RPMI8226 (cell line): Measurements from ENCODE around the gene SLC9A2.
A peak's percentile ranks its signal among the peaks of the same experiment; 100 is the strongest.

Experiments used
- DNase-seq: peaks from one replicate; pipeline ENCODE4 v3.0.0-alpha.2; 2015

SLC9A2 gene

DNA sequence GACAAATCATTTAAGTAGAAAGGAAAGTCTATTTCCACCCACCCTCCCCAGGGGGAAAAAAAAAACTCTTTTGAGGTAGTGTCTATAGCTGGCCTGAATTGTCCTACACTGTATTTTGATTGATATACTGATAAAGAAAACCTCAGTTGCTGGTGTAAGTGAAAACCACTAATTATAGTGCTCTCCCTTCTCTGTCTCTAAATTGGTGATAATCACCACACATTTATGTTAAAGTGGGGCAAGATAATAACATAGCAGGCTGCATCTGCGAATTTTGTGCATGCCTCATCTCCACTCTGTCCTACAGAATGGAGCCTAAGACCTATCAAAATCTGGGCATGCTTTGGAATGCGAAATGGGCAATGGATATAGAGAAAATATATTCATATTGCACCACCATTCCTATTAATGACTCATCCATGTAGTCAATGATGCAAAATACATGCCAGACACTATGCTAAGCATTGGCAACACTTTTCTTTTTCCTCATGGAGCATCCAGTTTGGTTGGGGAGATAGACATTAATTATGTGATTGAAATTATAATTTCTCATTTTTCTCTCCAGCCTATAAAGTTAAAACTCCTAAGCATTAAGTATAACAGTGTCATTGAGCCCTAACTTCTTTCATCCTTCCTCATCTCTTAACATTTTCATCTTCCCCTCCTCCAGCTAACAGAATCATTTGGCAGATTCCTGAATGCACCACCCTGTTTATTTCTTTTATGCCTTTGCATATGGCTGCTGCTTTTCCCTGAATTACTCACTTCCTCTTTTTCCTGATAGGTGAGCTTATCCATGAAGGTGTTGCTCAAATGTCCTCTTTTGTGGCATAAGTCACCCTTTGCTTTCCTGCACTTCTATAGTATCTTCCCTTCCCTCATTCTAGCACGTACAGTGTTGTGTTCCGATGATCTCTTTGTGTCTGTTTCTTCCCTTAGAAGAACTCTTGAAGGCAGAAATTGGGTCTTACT is 58.2 kb downstream of the SLC9A2 start:
- peak; percentile 17 for DNase-seq

DNA sequence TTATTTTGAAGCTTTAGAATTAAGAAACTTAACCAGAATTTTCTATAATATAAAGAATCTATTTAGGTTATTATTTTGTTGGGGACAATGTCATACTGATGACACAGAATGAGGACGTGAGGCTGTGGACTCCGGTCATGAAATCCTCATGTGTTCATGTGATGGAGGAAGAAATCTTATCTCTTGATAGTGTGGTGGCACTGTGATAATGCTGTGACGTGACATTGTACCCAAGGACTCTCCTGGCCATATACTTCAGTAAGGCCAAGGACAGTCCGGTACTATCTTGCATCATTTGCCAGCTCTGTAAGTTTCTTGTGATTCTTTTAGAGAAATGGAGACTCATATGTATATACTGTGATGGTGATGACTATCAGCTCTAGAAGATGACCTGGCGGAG is 59.1 kb downstream of the SLC9A2 start:
- no peak for DNase-seq

DNA sequence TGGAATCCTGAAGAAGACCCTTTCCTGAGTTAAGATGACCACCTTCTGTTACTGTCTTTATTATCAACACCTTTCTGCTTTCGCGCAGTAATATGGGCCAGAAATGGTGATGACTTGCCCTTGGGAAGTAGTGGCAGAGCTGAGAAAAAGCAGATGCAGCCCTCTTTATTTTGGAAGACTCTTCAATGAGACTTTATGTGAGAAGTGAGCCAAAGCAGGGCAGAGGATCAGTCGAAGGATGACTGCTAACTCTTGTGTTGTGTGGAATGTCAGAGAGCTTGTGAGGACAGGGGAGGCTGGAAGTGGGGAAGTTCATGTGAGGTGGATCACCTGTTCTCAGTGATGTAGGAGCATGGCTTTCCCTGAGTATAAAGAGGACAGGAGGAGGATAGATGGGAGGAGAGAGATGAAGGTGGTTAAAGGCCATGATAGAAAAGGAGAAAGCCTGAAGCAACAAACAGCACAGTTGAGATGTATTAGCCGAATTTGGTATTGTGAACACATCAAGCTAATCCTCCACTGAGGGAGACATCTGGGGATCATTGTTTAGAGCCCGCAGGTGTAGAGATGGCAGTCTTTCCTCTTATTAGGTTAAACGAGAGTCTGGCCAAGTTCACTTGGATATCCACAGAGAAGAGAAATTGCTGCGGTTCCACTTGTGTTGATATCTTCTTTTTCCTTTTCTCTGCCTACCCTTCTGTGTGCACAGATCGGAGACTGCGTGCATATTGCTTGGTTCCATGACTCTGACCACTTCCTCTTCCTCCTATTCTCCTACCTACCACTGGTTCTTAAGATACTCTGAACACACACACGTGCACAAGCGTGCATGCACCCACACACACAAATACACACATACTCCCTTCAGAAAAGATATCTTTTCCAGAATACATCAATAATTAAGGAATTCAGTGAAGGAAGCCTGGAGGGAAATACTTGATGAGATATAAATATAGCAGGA is 67.4 kb downstream of the SLC9A2 start:
- DNase-seq: no peak

DNA sequence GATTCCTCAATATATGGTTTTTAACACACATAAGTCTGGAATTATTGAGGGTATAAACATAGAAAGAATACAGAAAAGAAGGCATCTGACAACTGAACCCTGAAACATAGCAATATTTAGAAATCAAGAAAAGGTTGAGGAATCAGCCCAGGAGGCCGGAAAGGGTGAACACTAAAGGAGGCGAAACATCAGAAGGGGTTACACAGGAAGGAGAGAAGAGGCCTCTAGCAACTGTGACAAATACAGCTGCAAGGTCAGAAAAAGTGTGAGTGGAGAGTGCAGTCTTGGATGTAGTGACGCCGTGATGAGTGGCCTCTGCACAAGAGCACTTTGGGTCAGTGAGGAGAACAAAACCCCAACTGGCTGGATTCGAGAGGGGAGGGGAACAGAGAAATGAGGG is 70.7 kb downstream of the SLC9A2 start:
- DNase-seq: no peak

DNA sequence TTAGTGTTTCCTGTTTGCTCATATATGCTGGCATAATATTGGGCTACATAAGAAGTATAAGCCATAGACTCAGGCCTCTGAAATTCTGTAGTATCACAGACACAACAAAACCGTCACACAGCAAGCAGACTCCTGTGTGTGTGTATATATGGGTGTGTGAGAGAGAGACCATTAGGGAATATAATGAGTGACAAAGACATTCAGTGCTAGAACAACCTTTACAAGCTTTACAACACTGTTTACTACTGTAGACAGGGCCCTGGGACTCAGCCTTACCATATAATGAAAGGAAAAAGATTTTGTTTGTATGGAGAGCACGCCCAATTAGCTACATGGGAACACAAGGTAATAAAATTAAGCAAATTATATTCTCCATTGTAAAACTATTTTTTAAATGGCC is 77.1 kb downstream of the SLC9A2 start:
- DNase-seq: no peak

DNA sequence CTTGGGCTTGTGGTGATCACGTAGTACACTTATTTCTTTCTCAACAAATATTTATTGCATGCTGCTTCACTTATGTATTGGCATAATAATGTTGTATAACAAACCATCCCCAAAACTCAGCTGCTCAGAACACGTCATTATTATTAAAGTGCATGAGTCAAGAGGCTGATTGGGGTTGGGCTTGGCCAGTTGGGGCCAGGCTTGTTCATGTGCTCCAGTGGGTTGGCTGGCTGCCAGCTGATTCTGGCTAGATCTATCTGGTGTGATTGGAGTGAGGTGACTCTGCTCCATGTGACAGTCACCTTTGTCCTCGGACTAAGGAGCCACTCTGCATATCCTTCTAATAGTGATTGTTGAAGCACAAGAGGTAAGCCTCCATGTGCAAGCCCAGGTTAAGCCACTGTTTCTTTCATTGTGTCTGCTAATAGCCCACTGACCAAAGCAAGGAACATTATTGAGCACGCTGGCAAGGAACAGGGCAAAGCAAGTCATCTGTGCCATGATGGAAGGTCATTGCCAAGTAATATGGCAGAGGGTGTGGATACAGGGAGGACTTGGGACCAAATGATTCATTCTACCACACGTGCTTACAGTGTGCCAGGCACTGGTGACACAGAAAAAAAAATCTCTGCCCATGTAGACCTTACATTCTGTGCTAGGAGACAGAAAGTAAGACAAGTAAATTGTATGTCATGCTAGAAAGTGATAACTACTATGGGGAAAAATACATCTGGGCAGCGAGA is 79.2 kb downstream of the SLC9A2 start:
- DNase-seq: peak; percentile 14

DNA sequence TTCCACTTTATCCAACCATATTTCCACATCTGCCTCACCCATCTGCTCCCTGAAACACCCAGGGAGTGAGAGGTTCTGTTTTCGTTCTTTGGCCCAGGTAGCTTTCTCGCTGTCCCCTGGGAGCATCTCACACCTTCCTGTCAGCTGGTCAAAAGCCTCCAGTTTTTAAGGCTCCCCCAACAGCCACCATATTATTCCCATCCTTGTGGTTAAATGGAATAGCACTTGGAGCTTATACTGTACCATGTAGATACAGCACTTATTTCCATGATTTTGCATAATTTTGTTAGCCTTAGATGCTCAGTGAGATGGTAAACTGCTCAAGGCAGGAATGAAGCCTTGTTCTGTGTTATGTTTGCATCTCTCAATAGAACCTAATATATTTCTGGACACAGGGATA is 84.0 kb downstream of the SLC9A2 start:
- no peak for DNase-seq

DNA sequence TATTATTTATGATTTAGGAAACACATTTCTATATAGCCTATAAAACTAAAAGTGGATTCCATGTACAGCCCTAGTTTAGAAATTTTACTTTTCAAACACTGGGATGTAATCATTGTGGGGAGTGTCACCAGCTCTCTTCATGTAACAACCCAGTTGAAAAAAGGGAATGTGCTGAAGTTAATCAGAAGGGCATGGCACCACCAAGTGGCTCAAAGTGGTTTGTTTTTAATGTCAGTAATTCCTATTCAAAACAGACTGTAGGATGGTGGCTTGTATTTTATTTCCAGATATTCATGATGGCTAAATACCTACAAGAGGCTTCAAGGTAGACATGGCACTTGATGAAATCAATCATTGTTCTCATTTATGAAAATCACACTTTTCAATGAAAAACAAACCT is 84.4 kb downstream of the SLC9A2 start:
- DNase-seq: peak; percentile 23

DNA sequence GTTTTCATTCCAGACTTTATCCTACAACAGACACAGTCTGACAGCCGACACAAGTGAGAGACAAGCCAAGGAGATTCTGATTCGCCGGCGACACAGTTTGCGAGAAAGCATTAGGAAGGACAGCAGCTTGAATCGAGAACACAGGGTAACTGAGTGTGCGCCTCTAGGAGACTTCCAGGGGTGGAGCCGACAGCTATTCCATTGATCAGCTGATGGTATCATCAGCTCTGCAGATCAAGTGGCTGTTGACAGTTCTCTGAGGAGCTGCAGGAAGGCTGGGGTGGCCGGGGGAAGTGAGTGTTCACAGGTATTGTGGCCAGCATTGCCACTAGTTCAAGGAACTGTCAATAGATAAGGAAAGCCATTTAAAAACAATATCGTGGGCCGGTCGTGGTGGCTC is 85.2 kb downstream of the SLC9A2 start:
- no peak for DNase-seq

DNA sequence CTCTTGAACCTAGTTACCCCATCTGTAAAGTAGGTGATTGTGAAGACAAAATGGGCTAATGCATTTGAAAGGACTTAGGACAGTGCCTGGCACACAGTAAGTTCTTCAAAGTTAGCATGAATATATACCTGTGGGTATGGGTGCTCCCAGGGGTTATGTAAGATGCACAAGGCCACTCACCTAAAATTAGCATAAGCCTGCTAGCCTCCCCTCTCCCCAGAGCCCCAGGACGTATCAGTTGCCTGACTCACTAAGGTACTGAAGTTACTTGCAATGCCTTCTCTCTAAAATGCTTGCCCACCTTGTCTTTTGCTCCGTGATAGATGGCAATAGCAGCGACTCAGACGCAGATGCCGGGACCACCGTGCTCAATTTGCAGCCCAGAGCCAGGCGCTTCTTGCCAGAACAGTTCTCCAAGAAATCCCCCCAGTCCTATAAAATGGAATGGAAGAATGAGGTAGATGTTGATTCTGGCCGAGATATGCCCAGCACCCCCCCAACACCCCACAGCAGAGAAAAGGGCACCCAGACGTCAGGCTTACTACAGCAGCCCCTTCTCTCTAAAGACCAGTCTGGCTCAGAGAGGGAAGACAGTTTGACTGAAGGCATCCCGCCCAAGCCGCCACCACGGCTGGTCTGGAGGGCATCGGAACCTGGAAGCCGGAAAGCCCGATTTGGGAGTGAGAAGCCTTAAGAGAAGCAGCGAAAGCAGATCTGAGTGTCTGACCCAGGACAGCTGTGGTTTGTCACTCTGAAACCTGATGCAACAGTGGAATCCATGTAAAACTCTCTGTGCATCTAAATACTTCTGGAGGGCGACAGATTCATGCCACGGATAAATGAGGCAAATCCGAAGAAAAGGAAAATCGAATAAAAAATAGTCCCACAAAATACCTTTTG is 88.7 kb downstream of the SLC9A2 start:
- DNase-seq: no peak

DNA sequence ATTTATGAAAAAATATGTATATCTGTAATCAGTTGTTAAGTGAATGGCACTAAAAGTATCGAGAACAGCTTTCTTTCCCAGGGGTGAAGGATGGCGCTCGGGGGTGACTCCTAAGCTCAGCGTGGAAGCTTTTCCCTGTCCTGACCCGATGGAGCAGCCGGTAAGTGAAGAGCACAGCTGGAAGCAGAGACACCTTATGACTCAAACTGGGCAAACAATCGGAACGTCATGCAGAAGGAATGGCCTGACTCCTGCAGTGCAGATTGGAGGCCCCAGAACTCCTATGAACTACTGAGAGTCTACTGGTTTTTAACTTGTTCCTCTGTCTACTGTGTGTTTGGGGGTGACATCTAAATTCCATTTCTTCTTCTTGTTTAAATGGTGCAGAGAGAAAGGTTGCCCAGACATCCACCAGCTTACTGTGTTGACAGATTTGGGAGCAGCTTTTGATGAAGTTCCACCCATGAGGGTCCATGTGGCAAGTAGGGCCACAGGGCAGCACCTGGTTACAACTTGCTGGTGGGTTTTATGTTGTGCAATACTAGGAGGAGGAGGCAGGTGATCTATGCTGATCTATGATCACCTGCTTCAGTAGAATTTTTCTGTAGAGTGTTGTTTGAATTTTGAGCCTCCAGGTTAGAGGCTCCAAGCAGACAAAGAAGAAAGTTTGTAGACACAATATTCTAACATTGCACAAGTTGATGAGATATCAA is 89.7 kb downstream of the SLC9A2 start:
- no peak for DNase-seq

DNA sequence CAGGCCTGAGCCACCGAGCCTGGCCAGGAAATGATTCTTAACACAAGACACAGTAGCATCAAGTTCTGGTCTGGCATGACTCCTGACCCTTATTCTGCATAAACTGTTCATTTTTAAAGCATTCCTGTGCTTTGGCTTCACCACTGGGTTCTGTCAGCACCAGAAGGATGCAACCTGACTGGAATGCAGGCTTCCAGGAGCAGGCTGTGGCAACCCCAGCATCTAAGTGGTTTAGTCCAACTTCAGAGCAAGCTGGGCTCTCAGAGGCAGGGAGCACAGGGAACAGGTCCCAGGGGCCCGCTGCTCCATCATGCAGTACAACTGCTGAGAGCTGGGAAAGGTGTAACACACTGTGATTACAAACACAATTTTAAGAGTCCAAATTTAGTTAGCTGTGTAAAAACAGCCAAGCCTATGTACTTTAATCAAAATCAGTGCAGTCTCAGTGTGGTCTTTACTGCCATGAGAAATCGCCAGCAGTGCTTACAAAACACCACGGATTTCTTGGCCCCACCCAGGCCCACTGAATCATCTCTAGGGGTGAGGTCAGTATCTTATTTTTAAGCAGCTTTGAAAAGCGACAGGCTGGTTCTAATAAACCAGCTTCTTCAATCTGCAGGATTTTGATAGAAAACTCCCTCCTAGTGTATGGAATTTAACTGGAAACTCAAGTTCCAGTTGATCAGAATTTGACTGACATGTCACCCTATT is 98.1 kb downstream of the SLC9A2 start:
- no peak for DNase-seq

DNA sequence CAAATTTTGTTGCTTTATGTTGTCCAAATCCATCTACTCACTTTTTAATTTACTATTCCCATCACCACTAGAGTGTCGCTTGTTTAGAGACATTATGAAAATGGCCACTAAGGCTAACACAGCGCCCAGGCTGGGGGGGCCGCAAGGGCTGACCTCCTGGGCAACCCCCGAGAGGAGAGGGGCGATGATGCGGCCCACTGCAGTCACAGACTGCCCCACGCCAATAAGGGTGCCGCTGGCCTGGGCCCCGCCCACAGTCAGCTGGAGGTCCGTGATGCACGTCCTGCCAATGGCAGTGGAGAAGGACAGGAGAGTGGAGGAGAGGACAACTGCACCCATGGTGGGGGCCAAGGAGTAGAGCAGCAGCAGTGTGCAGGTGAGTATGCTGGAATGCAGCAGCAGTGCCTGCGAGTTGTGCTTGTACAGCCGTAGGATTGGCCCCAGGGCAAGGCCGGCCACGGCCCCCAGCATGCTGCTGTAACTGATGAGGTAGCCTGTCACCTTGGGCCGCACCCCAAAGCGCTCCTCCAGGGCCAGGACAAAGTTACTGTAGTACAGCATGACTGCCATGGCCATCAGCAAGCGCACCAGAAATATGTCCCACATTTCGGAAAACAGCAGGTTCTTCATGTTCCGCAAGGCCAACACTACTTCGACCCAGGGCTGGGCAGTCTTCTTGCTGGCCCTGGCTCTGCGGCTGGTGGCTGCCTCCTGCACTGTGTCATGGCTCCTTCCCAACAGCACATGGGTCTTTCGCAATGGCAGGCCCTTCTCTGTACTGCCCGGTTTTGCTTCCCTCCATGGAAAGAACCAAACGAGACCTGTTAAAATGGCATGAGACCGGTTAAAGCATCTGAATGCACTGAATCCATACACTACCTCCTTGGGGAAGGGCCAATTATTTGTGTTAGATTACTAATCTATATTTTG is 99.3 kb downstream of the SLC9A2 start:
- no peak for DNase-seq

DNA sequence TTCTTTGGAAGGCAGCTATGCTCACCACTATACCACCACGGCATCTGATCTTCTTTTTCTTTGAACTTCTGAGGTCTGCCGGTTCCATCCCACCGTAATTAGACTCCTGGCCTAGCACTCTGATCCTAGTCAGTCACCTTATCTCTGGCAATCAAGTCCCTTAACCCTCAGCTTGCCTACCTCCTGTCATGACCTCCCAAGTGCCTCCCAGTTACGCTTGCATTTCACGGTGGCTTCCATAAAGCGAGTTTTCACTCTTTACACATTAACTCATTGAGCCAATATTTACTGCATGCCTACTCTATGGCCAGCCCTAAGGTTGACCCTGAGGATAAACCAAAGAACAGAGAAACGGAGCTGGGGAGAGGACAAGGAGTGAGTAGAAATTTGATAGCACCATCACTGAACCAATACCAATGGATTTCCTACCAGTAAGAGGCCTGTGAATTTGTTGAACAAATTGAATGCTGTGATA is 104.7 kb downstream of the SLC9A2 start:
- DNase-seq: no peak

DNA sequence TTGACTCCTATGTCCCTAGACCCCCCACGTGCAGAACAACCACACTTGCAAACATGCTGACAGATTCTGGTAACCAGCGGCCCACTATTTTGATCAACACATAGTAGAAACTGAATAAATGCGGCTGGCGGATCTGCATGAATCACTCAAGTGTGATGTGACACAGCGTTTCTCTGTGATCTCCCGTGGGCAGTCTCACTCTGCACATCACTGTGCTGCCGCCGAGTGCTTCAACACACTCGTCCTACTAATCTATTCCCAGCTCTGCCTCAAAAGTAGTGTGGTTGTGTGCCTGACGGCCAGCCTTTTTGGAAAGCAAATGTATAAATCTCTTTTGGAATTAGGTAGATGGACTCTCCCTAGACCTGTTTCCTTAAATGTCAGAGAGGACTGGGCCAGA is 105.2 kb downstream of the SLC9A2 start:
- DNase-seq: no peak

DNA sequence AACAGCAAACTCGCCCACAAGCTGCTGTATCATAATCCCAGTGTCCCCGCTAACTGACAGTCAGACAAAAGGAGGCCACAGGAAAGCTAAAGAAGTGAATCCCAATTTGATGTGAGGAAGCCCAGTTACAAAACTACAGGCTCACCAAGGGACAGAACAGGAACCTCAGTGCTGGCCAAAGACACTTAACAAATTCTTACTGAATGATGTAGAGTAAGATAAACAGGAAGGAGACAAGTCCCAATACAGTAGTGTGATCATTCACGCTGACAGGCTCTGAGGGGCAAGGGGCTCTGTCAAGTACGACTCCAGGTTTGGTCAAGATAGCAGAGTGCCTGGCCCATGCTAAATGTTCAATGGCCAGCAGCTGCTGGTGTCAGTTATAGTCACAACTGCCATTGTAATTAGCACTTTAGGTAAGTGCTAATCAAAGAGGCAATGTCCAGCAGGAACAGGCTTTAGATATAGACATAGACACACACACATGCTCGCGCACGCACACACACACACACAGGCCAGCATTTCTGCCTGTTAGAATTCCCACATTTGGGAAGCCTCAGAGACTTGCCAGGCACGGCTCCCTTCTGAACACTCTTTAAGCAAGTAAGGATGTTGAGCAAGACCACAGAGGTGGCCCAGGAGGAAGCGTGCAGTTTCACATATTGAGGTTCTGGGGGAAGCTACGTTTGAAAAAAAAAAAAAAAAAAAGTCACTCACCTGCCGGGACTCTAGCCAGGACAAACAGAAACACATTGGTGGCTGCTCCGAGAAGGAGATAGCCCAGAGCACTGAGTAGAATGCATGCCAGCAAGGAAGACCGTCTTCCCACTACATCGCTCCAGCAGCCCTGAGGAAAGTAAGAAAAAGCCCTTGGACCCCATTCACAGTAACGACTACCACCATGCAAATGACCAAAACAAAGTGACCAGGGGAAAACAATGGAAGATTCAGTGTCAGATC is 107.1 kb downstream of the SLC9A2 start:
- DNase-seq: no peak

DNA sequence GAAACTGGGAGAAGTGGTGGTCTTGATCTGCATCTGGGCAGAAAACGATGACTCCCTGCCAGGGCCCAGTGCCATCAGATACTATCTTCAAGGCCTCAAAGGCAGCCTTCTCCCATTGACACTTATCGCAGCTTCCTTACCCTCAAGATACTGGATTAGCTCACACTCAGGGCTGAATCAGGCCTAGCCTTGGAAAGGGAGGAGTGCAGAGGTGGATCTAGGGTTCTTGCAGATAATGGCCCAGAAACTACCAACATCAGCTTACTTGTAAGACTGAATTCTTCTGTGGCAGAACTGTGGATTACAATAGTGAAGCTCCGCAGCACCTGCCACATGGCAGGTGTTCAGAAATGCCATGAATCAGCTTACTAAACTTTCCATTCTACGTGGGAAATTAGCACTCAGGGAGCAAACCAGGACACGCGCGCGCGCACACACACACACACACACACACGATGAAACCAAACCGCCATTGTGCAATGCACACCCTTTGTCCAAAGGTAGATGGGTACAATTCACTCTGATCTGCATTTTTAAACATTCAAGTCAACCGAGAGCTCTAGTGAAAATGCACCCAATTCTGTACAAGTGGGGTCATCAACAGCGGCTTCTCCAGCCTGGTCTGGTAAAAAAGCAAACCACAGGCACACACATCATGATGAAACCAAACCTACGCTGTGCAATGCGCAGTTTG is 116.2 kb downstream of the SLC9A2 start:
- DNase-seq: peak; percentile 14

DNA sequence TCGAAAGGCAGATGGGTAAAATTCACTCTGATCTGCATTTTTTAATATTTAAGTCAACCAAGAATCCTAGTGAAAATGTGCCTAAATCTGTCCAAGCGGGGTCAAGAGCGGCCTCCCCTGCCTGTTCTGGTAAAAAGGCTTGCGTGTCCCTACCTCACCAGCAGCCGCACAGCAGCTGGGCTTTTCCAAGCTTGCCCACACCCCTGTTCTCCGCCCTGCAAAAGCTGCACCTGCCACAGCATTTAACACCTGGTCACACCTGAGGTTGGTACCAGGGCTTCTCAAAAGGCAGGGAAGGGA is 116.7 kb downstream of the SLC9A2 start:
- DNase-seq: peak; percentile 59
